Stimulated activated CD8-positive, alpha-beta memory T cell treated with anti-CD3 and anti-CD28 coated beads, Interleukin-15, amount 100 ng/mL, for 24 hours (primary cell): ENCODE measurements around the gene DUSP3.
"Not testable (repeated sequence)": the region's sequence is repeated elsewhere in the genome, so short reads cannot be mapped to it uniquely, and the experiment has no call there.

Source experiments
- DNase-seq: peaks from one replicate; pipeline ENCODE4 v3.0.0-alpha.2; 2020; ENCODE audit warnings: low read depth

The DUSP3 gene

GRCh38 chr17:43800736-43801135 lies 22.0 kb upstream of the DUSP3 start:
- no peak for DNase-seq

DNA sequence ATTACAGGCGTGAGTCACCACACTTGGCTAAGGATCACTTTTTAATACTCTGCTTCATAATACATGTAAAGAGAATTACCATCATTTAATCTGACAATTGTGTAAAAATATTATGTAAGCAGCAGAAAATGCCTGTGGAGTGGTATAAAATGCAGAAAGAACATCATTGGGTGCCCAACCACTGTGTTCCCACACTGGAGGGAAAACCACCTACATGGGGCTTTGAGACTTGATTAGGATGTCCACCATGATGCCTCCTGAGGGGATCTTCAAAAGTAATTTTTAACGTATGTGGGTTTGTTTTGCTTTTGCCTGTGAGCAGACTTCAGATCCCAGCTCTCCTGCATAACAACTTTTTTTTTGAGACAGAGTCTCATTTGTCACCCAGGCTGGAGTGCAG lies 20.3 kb upstream of the DUSP3 start:
- no peak for DNase-seq

GRCh38 chr17:43798024-43798423 lies 19.2 kb upstream of the DUSP3 start:
- DNase-seq, result not testable (repeated sequence)

GRCh38 chr17:43792668-43793067 lies 13.9 kb upstream of the DUSP3 start:
- not testable (repeated sequence) for DNase-seq

GRCh38 chr17:43791589-43791988 lies 12.8 kb upstream of the DUSP3 start:
- DNase-seq, result no peak

- no peak for DNase-seq
These were observed 11.6 kb upstream of the DUSP3 start for GRCh38 chr17:43790311-43790940.

GRCh38 chr17:43789482-43789881 lies 10.7 kb upstream of the DUSP3 start:
- DNase-seq, result no peak

GRCh38 chr17:43788540-43788939 lies 9.8 kb upstream of the DUSP3 start:
- no peak for DNase-seq

DNA sequence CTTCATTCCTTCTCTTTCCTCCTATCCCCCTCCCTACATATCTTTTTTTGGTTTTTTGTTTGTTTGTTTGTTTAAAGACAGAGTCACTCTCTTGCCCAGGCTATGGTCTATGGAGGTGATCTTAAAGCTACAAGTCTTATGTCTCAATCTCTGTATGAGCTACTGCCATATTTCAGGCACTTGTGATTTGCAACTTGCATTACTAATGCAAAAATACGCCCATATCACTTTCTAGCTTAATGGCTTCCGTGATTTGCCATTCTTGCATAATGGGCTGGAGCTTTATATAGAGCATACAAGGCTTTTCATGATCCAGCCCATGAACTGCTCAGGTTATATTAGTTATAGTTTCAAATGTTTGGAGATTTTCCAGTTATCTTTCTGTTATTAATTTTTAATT lies 9.0 kb upstream of the DUSP3 start:
- no peak for DNase-seq

- DNase-seq, result no peak
These were observed 5.9 kb upstream of the DUSP3 start for GRCh38 chr17:43784628-43785101.

DNA sequence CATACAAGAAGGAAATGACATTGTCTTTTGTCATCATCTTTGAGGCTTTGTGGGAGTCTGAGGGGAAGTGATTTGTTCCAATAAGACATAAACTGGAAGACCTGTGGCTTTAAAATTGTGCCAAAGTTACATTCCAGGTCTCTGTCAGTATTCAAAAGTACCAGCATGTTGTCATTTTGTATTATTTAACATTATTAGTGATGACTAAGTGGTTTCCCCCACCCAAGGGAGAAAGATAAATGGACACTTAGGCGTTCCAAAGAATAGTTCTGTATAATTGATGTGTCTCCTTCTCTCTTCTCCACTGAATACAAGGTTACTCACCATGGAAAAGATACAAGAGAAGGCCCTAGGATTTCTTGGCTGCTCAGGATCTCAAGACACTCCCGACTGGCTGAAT lies 5.3 kb upstream of the DUSP3 start:
- no peak for DNase-seq

- DNase-seq, result no peak
These were observed 4.3 kb upstream of the DUSP3 start for GRCh38 chr17:43782913-43783680.

DNA sequence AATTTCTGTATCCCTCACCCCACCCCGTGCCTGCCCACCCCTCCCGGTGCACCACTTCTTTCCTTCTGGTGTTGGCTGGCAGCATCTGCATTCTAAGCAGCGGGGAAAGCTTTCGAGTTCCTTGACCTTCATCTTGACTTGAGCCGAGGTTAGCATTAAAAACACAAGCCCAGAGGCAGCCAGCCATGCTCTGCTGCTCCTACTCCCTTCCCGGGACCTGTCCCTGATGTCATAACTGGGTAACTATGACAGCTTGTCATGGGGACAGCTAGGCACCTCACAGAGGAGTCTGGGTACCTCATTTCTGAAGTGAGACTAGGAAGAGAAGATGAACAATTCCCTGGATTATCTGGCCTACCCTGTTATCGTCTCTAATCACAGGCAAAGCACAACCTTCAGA lies 1.4 kb upstream of the DUSP3 start, which contains the start of gene CFAP97D1:
Gene CFAP97D1 (plus strand): TSS at position 301 of the 400 bp plus-strand sequence. CDS start 28 bp downstream, at position 329.
- no peak for DNase-seq

- DNase-seq, result no peak
These were observed 658 bp upstream of the DUSP3 start for GRCh38 chr17:43779145-43780125.

- no peak for DNase-seq
These were observed 4.2 kb downstream of the DUSP3 start for GRCh38 chr17:43774304-43775250.

DNA sequence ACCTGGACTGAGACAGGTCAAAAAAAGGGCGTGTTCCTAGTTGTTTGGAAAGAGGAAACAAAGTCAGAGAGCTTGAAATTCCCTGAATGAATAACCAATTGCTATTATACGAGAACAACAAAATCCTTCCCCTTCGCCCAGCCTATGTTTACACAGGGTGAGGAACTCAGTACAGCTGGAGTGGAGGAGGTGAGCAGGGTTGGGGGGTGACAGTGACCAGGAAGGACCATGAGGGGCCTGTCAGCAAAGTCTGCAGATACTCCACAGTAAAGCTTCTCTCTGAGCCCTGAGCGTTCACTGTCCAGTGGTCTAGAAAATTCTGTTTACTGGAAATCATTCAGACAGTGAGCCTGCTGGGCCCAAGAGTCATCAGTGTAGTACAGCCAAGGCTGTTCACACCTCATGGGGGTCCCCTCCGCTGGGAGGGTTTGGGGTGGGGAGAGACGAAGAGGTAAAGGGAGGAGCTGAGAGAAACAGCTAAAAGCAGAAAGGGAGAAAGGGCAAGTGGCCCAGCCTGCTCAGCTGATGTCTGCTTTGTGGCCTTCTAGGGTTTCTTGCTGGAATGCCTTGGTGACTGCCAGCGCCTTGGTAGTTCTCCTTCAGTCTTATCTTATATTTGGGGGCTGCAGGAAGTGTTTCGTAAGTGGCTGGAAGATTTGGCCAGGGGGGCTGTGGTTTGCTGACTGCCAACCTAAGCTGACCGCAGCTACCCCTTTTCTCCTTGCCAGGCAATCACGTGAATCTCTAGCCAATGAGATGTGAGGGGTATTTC lies 5.7 kb downstream of the DUSP3 start:
- no peak for DNase-seq

DNA sequence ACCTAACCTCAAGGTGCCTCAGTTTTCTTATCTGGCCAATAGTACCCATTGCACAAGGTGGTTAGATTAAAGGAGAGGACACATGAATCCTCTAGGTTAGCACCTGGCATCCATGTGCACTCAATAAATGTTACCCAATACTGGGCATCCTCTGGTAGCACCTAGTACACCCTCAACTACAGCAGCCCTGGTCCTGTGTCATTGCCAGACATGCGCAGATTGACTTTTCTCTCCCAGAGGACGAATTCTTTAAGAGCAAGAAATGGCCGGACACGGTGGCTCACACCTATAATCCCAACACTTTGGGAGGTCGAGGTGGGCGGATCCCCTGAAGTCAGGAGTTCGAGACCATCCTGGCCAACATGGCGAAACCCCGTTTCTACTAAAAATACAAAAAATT lies 7.3 kb downstream of the DUSP3 start:
- no peak for DNase-seq

DNA sequence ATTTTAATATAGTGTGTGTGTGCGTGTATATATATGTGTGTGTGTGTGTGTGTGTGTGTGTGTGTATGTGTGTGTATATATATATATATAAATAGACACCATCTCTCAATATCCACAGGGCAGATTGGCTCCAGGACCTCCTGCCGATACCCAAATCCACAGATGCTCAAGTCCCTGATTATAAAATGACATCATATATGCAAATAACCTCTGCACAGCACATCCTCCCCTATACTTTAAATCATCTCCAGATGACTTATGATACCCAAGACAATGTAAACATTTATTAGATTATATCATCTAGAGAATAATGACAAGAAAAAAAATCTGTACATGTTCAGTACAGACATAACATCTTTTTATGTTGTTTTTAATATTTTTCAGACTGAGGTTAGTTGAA lies 7.8 kb downstream of the DUSP3 start:
- DNase-seq, result no peak

DNA sequence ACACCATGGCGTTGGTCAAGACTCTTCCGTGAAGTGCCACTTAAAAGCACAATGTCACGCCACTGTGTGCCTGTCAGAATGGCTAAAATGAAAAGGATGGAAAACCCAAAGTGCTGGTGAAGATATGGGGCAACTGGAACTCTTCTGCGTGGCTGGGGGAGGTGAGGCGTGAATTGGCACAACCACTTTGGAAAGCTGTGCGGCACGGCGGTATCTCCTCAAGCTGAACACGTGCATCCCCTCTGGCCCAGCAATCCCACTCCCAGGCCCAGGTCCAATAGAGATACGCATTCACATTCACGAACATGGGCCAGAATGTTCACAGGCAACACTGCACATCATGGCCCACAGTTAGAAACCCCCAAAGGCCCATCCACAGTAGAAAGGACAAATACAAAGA lies 8.9 kb downstream of the DUSP3 start:
- no peak for DNase-seq

DNA sequence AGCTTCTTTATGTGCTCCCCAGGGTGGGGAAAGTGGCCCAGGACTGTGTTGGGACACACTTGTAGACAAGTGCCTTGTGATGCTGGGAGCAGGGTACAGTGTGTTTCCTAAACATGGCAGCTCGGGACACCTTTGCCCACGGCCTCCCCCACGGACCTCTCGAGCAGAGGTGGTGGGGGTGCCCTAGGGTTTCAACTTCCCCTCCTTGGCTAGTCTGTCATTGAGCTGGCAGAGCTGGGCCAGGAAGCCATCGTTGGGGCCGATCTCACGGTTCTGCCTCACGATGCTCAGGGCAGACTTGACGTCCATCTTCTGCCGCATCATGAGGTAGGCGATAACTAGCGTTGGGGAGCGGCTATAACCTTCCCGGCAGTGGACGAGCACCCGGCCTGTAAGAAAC lies 9.4 kb downstream of the DUSP3 start:
- DNase-seq, result no peak
